Fibroblast of lung (primary cell): ENCODE measurements around the gene ABCA5. TPM values are rescaled to one million over a fixed set of nuclear protein-coding genes. Genes with fewer than 3 reads are reported as not detected.

Source experiments
- DNase-seq, 2 donors: peaks; one replicate each; pipeline versions ENCODE4 v3.0.0 to v3.0.0-alpha.2; 2010; ENCODE audit warnings: low read depth in 2 of 2
- H2AFZ ChIP-seq: 2 replicates; pipeline ENCODE4 v1.5.1; 2012; ENCODE audit warnings: low read length, control low read depth, inconsistent platforms
- H3K27ac ChIP-seq: 2 replicates; pipeline ENCODE4 v1.5.1; 2011; ENCODE audit warnings: low read length, control low read depth; ENCODE audit not compliant: insufficient read depth
- H3K27me3 ChIP-seq: 2 replicates; pipeline ENCODE4 v1.5.1; 2011; ENCODE audit warnings: mild to moderate bottlenecking, low read length; ENCODE audit not compliant: control insufficient read depth, insufficient read depth
- H3K36me3 ChIP-seq: 2 replicates; pipeline ENCODE4 v1.5.1; 2011; ENCODE audit warnings: low read length; ENCODE audit not compliant: control insufficient read depth, insufficient read depth
- H3K4me1 ChIP-seq: 2 replicates; pipeline ENCODE4 v1.5.1; 2011; ENCODE audit warnings: low read length; ENCODE audit not compliant: control insufficient read depth, insufficient read depth; ENCODE audit errors: extremely low read depth
- H3K4me2 ChIP-seq: 2 replicates; pipeline ENCODE4 v1.5.1; 2011; ENCODE audit warnings: low read length, control low read depth; ENCODE audit not compliant: insufficient read depth; ENCODE audit errors: extremely low read depth
- H3K4me3 ChIP-seq, 4 experiments: fragments of 200-600 bp in 1 of 4; sonication (generic) in 1 of 4; replicated peaks in 1 of 4; 2 replicates each; pipeline ENCODE4 v1.5.1; 2011 to 2016; ENCODE audit warnings: low read length in 4 of 4, low read depth in 3 of 4, mild to moderate bottlenecking in 3 of 4, control low read depth in 2 of 4, inconsistent platforms in 1 of 4, mixed read lengths in 1 of 4; ENCODE audit not compliant: insufficient read depth in 1 of 4; ENCODE audit errors: control extremely low read depth in 1 of 4
- H3K79me2 ChIP-seq: 2 replicates; pipeline ENCODE4 v1.5.1; 2012; ENCODE audit warnings: mild to moderate bottlenecking, low read length, inconsistent platforms; ENCODE audit not compliant: control insufficient read depth, insufficient read depth
- H3K9ac ChIP-seq: 2 replicates; pipeline ENCODE4 v1.5.1; 2011; ENCODE audit warnings: mild to moderate bottlenecking, low read length, control low read depth; ENCODE audit not compliant: insufficient read depth
- H3K9me3 ChIP-seq: 2 replicates; pipeline ENCODE4 v1.5.1; 2012; ENCODE audit warnings: low read depth, low read length; ENCODE audit not compliant: control insufficient read depth, insufficient read depth
- H4K20me1 ChIP-seq: 2 replicates; pipeline ENCODE4 v1.5.1; 2011; ENCODE audit warnings: low read length; ENCODE audit not compliant: control insufficient read depth, insufficient read depth; ENCODE audit errors: extremely low read depth
- CTCF ChIP-seq, 2 donors: IDR thresholded peaks in 1 of 2; conservative IDR thresholded peaks in 1 of 2; 1 replicate in 1 of 2; 2 replicates in 1 of 2; pipeline ENCODE4 v1.5.1; 2011 to 2012; ENCODE audit warnings: low read length in 2 of 2, control low read depth in 1 of 2, inconsistent platforms in 1 of 2, low read depth in 1 of 2, mild to moderate bottlenecking in 1 of 2
- EZH2 ChIP-seq: IDR thresholded peaks from 2 replicates; pipeline ENCODE4 v1.5.1; 2012; ENCODE audit warnings: low read length, control low read depth, mild to moderate bottlenecking; ENCODE audit errors: missing control alignments
- polyA plus RNA-seq, 2 donors: library from polyadenylated mRNA; depleted of rRNA in 1 of 2; stranded (reverse) in 1 of 2; unstranded in 1 of 2; fragments of >200 nt; gene quantifications; 2 replicates each; pipeline ENCODE4 v1.2.1, GENCODE V29; 2011 to 2012; ENCODE audit warnings: missing spikeins in 1 of 2
- total RNA-seq: library from RNA; depleted of rRNA; stranded (reverse); fragments of >200 nt; gene quantifications from 2 replicates; pipeline ENCODE4 v1.2.1, GENCODE V29; 2014

ABCA5 gene
- total and polyA plus RNA-seq, 2 donors (not counting 1 experiment from before 2014, with no cell fraction given), result 13.1 to 17.5 TPM

DNA sequence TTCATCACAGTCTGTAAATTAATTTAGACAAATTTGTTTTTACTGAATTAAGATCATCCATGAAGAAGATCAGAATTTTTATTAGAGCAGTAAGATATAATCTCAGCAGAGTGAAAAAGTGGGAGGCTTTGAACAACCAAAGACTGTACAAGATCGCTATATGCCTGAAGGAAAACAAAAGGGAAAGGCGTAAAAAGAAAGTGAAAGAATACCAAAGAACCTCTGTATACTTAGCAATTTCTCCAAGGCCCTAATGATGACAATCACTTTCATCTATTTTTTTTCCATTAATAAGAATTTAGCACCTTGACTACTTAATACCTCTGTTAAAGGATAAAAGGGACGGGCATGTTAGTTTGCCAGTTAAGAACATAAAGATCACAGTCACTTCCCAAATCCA, 59.7 kb downstream of the ABCA5 start:
- no peak for DNase-seq
- Histone ChIP-seq H3K4me2 (no peak overlapping the region), H3K4me3 (no peak overlapping the region), H3K36me3 (no peaks in the 10 kb centered on the region), H3K9ac (no peak overlapping the region), H3K27ac (no peak overlapping the region), H3K27me3 (no peaks in the 10 kb centered on the region), H3K9me3 (no peaks in the 10 kb centered on the region), H2AFZ (no peak overlapping the region), H3K79me2 (no peaks in the 10 kb centered on the region), H4K20me1 (no peaks in the 10 kb centered on the region), H3K4me1 (no peaks in the 10 kb centered on the region)
- TF ChIP-seq CTCF (conservative IDR thresholded peaks at IDR 0.05 in 1 of 2, IDR thresholded peaks at IDR 0.05 in 1 of 2; ENCODE audit: low read depth in 1 of 2, low read length in 2 of 2) (no peak), EZH2 (no peak)

GRCh38 chr17:69265873-69266272, 61.1 kb downstream of the ABCA5 start:
- Histone ChIP-seq H3K4me1 (no peaks in the 10 kb centered on the region), H3K36me3 (no peaks in the 10 kb centered on the region), H3K4me3 (no peak overlapping the region), H3K4me2 (no peak overlapping the region), H3K9ac (no peak overlapping the region), H3K9me3 (no peaks in the 10 kb centered on the region), H2AFZ (no peak overlapping the region), H3K27me3 (no peaks in the 10 kb centered on the region), H3K27ac (no peak overlapping the region), H3K79me2 (no peaks in the 10 kb centered on the region), H4K20me1 (no peaks in the 10 kb centered on the region)
- TF ChIP-seq CTCF (conservative IDR thresholded peaks at IDR 0.05 in 1 of 2, IDR thresholded peaks at IDR 0.05 in 1 of 2; ENCODE audit: low read depth in 1 of 2, low read length in 2 of 2), result no peak
- no peak for TF ChIP-seq EZH2
- no peak for DNase-seq

- no peaks in the 10 kb centered on the region for H3K4me1 ChIP-seq
- H3K27ac ChIP-seq, result no peak overlapping the region
- no peaks in the 10 kb centered on the region for H3K79me2 ChIP-seq
- H3K27me3 ChIP-seq, result no peaks in the 10 kb centered on the region
- H4K20me1 ChIP-seq, result no peaks in the 10 kb centered on the region
- no peak overlapping the region for H2AFZ ChIP-seq
- no peak overlapping the region for H3K4me3 ChIP-seq
- H3K4me2 ChIP-seq, result no peak overlapping the region
- no peaks in the 10 kb centered on the region for H3K36me3 ChIP-seq
- TF ChIP-seq EZH2, result no peak
- TF ChIP-seq CTCF (conservative IDR thresholded peaks at IDR 0.05 in 1 of 2, IDR thresholded peaks at IDR 0.05 in 1 of 2; ENCODE audit: low read depth in 1 of 2, low read length in 2 of 2), result no peak
- no peak overlapping the region for H3K9ac ChIP-seq
- DNase-seq, result no peak
- H3K9me3 ChIP-seq, result no peaks in the 10 kb centered on the region
These were observed 72.7 kb downstream of the ABCA5 start for GRCh38 chr17:69254187-69254586.
